Mesenchymal stem cell (in vitro differentiated cells and primary cell): ENCODE data around the gene AXIN1.
"Not testable (repeated sequence)": the region's sequence is repeated elsewhere in the genome, so short reads cannot be mapped to it uniquely, and the experiment has no call there.

Experiments
- DNase-seq: peaks from one replicate; pipeline ENCODE4 v3.0.0-alpha.2; 2013
- H2AFZ ChIP-seq: one replicate; pipeline ENCODE4 v1.6.1; 2013; ENCODE audit warnings: low read depth, mild to moderate bottlenecking, control low read depth, inconsistent platforms, low read length, moderate library complexity
- H2AK5ac ChIP-seq: 2 replicates; pipeline ENCODE4 v1.6.1; 2013; ENCODE audit warnings: low read length, moderate library complexity, mild to moderate bottlenecking, inconsistent platforms; ENCODE audit not compliant: severe bottlenecking
- H2BK120ac ChIP-seq: one replicate; pipeline ENCODE4 v1.6.1; 2013; ENCODE audit warnings: low read depth, mild to moderate bottlenecking, inconsistent platforms, low read length, moderate library complexity
- H2BK12ac ChIP-seq, 2 experiments: one replicate each; pipeline ENCODE4 v1.6.1; 2013; ENCODE audit warnings: inconsistent platforms in 2 of 2, low read length in 2 of 2, mild to moderate bottlenecking in 2 of 2, moderate library complexity in 2 of 2, control low read depth in 1 of 2
- H2BK15ac ChIP-seq: one replicate; pipeline ENCODE4 v1.6.1; 2013; ENCODE audit warnings: mild to moderate bottlenecking, low read depth, inconsistent platforms; ENCODE audit not compliant: poor library complexity, severe bottlenecking
- H2BK5ac ChIP-seq: 2 replicates; pipeline ENCODE4 v1.6.1; 2013; ENCODE audit warnings: low read depth, mild to moderate bottlenecking, low read length, control low read depth, inconsistent platforms; ENCODE audit not compliant: poor library complexity, severe bottlenecking
- H3K14ac ChIP-seq, 2 experiments: one replicate each; pipeline ENCODE4 v1.6.1; 2013; ENCODE audit warnings: inconsistent platforms in 2 of 2, low read length in 2 of 2, control low read depth in 1 of 2, mild to moderate bottlenecking in 1 of 2, moderate library complexity in 1 of 2
- H3K18ac ChIP-seq, 2 experiments: one replicate each; pipeline ENCODE4 v1.6.1; 2013; ENCODE audit warnings: inconsistent platforms in 2 of 2, low read length in 2 of 2, control low read depth in 1 of 2, low read depth in 1 of 2, mild to moderate bottlenecking in 1 of 2
- H3K23ac ChIP-seq, 2 experiments: one replicate each; pipeline ENCODE4 v1.6.1; 2013; ENCODE audit warnings: inconsistent platforms in 2 of 2, low read length in 2 of 2, mild to moderate bottlenecking in 2 of 2, moderate library complexity in 2 of 2, control low read depth in 1 of 2
- H3K27ac ChIP-seq: 2 replicates; pipeline ENCODE4 v1.5.1; 2013; ENCODE audit warnings: mild to moderate bottlenecking, moderate library complexity, low read length, control low read depth, inconsistent platforms; ENCODE audit not compliant: poor library complexity, severe bottlenecking
- H3K27me3 ChIP-seq, 2 experiments: 2 replicates each; pipeline versions ENCODE4 v1.6.1 to v1.7.0; 2013; ENCODE audit warnings: low read length in 2 of 2, mild to moderate bottlenecking in 2 of 2, moderate library complexity in 2 of 2, control low read depth in 1 of 2, inconsistent platforms in 1 of 2; ENCODE audit not compliant: control insufficient read depth in 1 of 2, insufficient read depth in 1 of 2
- H3K36me3 ChIP-seq, 2 experiments: 2 replicates each; pipeline versions ENCODE4 v1.6.1 to v1.7.0; 2013; ENCODE audit warnings: low read length in 2 of 2, control low read depth in 1 of 2, inconsistent platforms in 1 of 2, low read depth in 1 of 2, mild to moderate bottlenecking in 1 of 2; ENCODE audit not compliant: insufficient read depth in 2 of 2, control insufficient read depth in 1 of 2
- H3K4ac ChIP-seq, 2 experiments: one replicate each; pipeline ENCODE4 v1.6.1; 2013; ENCODE audit warnings: inconsistent platforms in 2 of 2, low read length in 2 of 2, mild to moderate bottlenecking in 2 of 2, moderate library complexity in 2 of 2, control low read depth in 1 of 2, low read depth in 1 of 2
- H3K4me1 ChIP-seq: 2 replicates; pipeline ENCODE4 v1.6.1; 2013; ENCODE audit warnings: low read depth, low read length, control low read depth; ENCODE audit not compliant: control insufficient read depth, insufficient read depth
- H3K4me2 ChIP-seq: 2 replicates; pipeline ENCODE4 v1.6.1; 2013; ENCODE audit warnings: low read length, mild to moderate bottlenecking, inconsistent platforms; ENCODE audit not compliant: poor library complexity, severe bottlenecking
- H3K4me3 ChIP-seq, 2 experiments: 2 replicates each; pipeline versions ENCODE4 v1.5.1 to v1.7.0; 2013; ENCODE audit warnings: low read length in 2 of 2, mild to moderate bottlenecking in 2 of 2, control low read depth in 1 of 2, low read depth in 1 of 2; ENCODE audit not compliant: insufficient read depth in 1 of 2
- H3K79me1 ChIP-seq: replicated peaks from 2 replicates; pipeline ENCODE4 v1.6.1; 2013; ENCODE audit warnings: mild to moderate bottlenecking, control low read depth, low read length, inconsistent platforms; ENCODE audit not compliant: poor library complexity, severe bottlenecking
- H3K9ac ChIP-seq: 2 replicates; pipeline ENCODE4 v1.7.0; 2013; ENCODE audit warnings: mild to moderate bottlenecking, low read length, moderate library complexity
- H3K9me3 ChIP-seq: 2 replicates; pipeline ENCODE4 v1.7.0; 2013; ENCODE audit warnings: mild to moderate bottlenecking, low read length; ENCODE audit not compliant: control insufficient read depth
- H4K8ac ChIP-seq: one replicate; pipeline ENCODE4 v1.6.1; 2013; ENCODE audit warnings: inconsistent platforms, mild to moderate bottlenecking, low read length, moderate library complexity
- H4K91ac ChIP-seq: one replicate; pipeline ENCODE4 v1.6.1; 2013; ENCODE audit warnings: mild to moderate bottlenecking, low read length, inconsistent platforms
- WGBS: methylation state at CpG from one replicate; pipeline ENCODE4 v1.1.7; 2013; ENCODE audit warnings: mixed read lengths; 5-methylcytosine and 5-hydroxymethylcytosine counted together

AXIN1 gene

DNA sequence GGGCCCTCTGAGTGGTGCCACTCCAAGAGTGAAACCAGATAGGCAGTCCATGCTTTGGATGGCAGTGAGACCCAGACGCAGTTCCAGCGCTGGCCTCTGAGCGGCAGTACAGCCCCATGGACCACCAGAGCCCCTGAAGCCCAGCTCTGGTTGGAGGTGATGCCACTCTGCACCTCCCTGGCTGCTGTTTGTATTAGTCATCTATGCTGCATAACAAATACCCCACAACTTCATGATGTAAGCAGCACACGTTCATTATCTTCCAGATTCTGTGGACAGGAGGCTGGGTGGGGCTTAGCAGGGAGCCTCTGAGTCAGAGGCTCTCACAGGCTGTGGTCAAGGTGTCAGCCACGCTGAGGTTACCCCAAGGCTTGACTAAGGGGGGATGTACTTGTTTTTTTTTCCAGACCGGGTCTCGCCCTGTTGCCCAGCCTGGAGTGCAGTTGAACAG, 39.4 kb upstream of the AXIN1 start:
- no peak overlapping the region for H3K9ac ChIP-seq
- no peak overlapping the region for H3K4ac ChIP-seq
- DNase-seq: peak; percentile 81
- H2BK120ac ChIP-seq: no peak overlapping the region
- WGBS: 59% methylated on average over 7 of the region's 7 CpGs
- no peaks in the 10 kb centered on the region for H3K79me1 ChIP-seq
- H3K14ac ChIP-seq: no peak overlapping the region
- no peak overlapping the region for H2BK15ac ChIP-seq
- H2AFZ ChIP-seq: no peak overlapping the region
- H3K4me1 ChIP-seq: peaks cover 4% of the 10 kb centered on the region
- no peak overlapping the region for H3K18ac ChIP-seq
- no peaks in the 10 kb centered on the region for H3K9me3 ChIP-seq
- no peak overlapping the region for H3K4me3 ChIP-seq
- H2BK5ac ChIP-seq: no peak overlapping the region
- no peak overlapping the region for H3K4me2 ChIP-seq
- peak overlapping the region in 1 of 2 experiments; percentile 43 for H2BK12ac ChIP-seq
- H3K36me3 ChIP-seq: no peaks in the 10 kb centered on the region
- H4K8ac ChIP-seq: no peak overlapping the region
- no peaks in the 10 kb centered on the region for H3K27me3 ChIP-seq
- no peak overlapping the region for H3K23ac ChIP-seq
- H2AK5ac ChIP-seq: no peak overlapping the region
- H4K91ac ChIP-seq: no peak overlapping the region
- no peak overlapping the region for H3K27ac ChIP-seq

GRCh38 chr16:389352-389751, 36.8 kb upstream of the AXIN1 start:
- no peak for DNase-seq
- H3K18ac ChIP-seq: peak overlapping the region; percentile 54 to 86
- peak overlapping the region; percentile 27 to 92 for H2BK12ac ChIP-seq
- 91% methylated on average over 10 of the region's 10 CpGs for WGBS
- no peaks in the 10 kb centered on the region for H3K27me3 ChIP-seq
- H3K9ac ChIP-seq: no peak overlapping the region
- H2AFZ ChIP-seq: no peak overlapping the region
- H3K4me1 ChIP-seq: no peaks in the 10 kb centered on the region
- H2BK15ac ChIP-seq: peak overlapping the region; percentile 93
- no peaks in the 10 kb centered on the region for H3K9me3 ChIP-seq
- no peak overlapping the region for H3K4me3 ChIP-seq
- no peak overlapping the region for H2BK120ac ChIP-seq
- peak overlapping the region; percentile 92 for H4K91ac ChIP-seq
- no peaks in the 10 kb centered on the region for H3K79me1 ChIP-seq
- no peak overlapping the region for H3K4ac ChIP-seq
- H3K36me3 ChIP-seq: no peaks in the 10 kb centered on the region
- no peak overlapping the region for H2BK5ac ChIP-seq
- peak overlapping the region in 1 of 2 experiments; percentile 6 for H3K14ac ChIP-seq
- H3K4me2 ChIP-seq: no peak overlapping the region
- no peak overlapping the region for H3K23ac ChIP-seq
- H2AK5ac ChIP-seq: no peak overlapping the region
- peak overlapping the region; percentile 76 for H4K8ac ChIP-seq
- H3K27ac ChIP-seq: no peak overlapping the region

- not testable (repeated sequence) for H4K91ac ChIP-seq, H2BK5ac ChIP-seq, H2AFZ ChIP-seq, H3K36me3 ChIP-seq, H3K14ac ChIP-seq, H4K8ac ChIP-seq, H2BK120ac ChIP-seq, H2BK12ac ChIP-seq, H3K4me2 ChIP-seq, H3K79me1 ChIP-seq, H3K9me3 ChIP-seq, H2AK5ac ChIP-seq, H2BK15ac ChIP-seq, H3K27me3 ChIP-seq, H3K27ac ChIP-seq
- H3K23ac ChIP-seq: peak overlapping the region in 1 of 2 experiments; percentile 37
- H3K4me1 ChIP-seq: peaks cover 12% of the 10 kb centered on the region
- peak overlapping the region in 1 of 2 experiments; percentile 42 for H3K18ac ChIP-seq
- WGBS: 14% methylated on average over 14 of the region's 20 CpGs
- peak overlapping the region in 1 of 2 experiments; percentile 58 for H3K4me3 ChIP-seq
- H3K9ac ChIP-seq: peak overlapping the region; percentile 49
- peak; percentile 82 for DNase-seq
- peak overlapping the region in 1 of 2 experiments; percentile 35 for H3K4ac ChIP-seq
These were observed 35.5 kb upstream of the AXIN1 start for GRCh38 chr16:387761-388666.

GRCh38 chr16:386641-387156, 34.2 kb upstream of the AXIN1 start:
- Histone ChIP-seq H3K14ac (no peak overlapping the region), H3K9me3 (no peaks in the 10 kb centered on the region), H3K27ac (no peak overlapping the region), H4K8ac (no peak overlapping the region), H3K4me1 (peaks cover 20% of the 10 kb centered on the region), H3K4me2 (no peak overlapping the region), H3K23ac (no peak overlapping the region), H2BK12ac (peak overlapping the region in 1 of 2 experiments; percentile 29), H3K36me3 (no peaks in the 10 kb centered on the region), H2BK15ac (no peak overlapping the region), H2AK5ac (no peak overlapping the region), H3K27me3 (no peaks in the 10 kb centered on the region), H3K79me1 (no peaks in the 10 kb centered on the region), H3K9ac (no peak overlapping the region), H4K91ac (no peak overlapping the region), H2BK120ac (no peak overlapping the region), H3K4me3 (no peak overlapping the region), H3K4ac (no peak overlapping the region), H3K18ac (no peak overlapping the region), H2AFZ (no peak overlapping the region), H2BK5ac (no peak overlapping the region)
- 82% methylated on average over 19 of the region's 19 CpGs for WGBS
- DNase-seq: peak; percentile 31
